ENCODE data around the gene ANKRD23. TPM values are rescaled to one million over a fixed set of nuclear protein-coding genes. Genes with fewer than 3 reads are reported as not detected.
"Not testable (repeated sequence)": the region's sequence is repeated elsewhere in the genome, so short reads cannot be mapped to it uniquely, and the experiment has no call there.

ANKRD23 gene
- total RNA-seq, 1 donor from 2014 or later, result 4.1 TPM

GRCh38 chr2:96819876-96820511 lies 23.8 kb downstream of the ANKRD23 start:
- FAIRE-seq, result no peak
- no peak for DNase-seq (ENCODE audit: low spot score in 2 of 2)

GRCh38 chr2:96819128-96819875 lies 24.5 kb downstream of the ANKRD23 start:
- DNase-seq (ENCODE audit: low spot score in 2 of 2) (no peak), FAIRE-seq (no peak)

GRCh38 chr2:96817882-96818281 lies 25.9 kb downstream of the ANKRD23 start:
- FAIRE-seq (no peak), DNase-seq (ENCODE audit: low spot score in 2 of 2) (no peak)

- DNase-seq (ENCODE audit: low spot score in 2 of 2), result no peak
- no peak for FAIRE-seq
These were observed 26.8 kb downstream of the ANKRD23 start for GRCh38 chr2:96816836-96817702.

GRCh38 chr2:96816127-96816835 lies 27.5 kb downstream of the ANKRD23 start, which contains the start of gene CNNM3:
TSS of gene CNNM3 (plus strand) at chr2:96816268. CDS start at chr2:96816278, 10 bp downstream.
- peak; percentile 99 for DNase-seq (ENCODE audit: low spot score in 2 of 2)
- FAIRE-seq, result no peak

GRCh38 chr2:96815326-96816126 lies 28.3 kb downstream of the ANKRD23 start:
- FAIRE-seq (no peak), DNase-seq (ENCODE audit: low spot score in 2 of 2) (peak in 1 of 2 donors; percentile 56)

GRCh38 chr2:96813656-96814055 lies 30.2 kb downstream of the ANKRD23 start:
- DNase-seq (ENCODE audit: low spot score in 2 of 2) (no peak), FAIRE-seq (no peak)

GRCh38 chr2:96811917-96812316 lies 31.9 kb downstream of the ANKRD23 start:
- no peak for FAIRE-seq

GRCh38 chr2:96810783-96811192 lies 33.0 kb downstream of the ANKRD23 start:
- FAIRE-seq (no peak), DNase-seq (ENCODE audit: low spot score in 2 of 2) (no peak)

More at GRCh38 chr2:96811917-96812316, 31.9 kb downstream of the ANKRD23 start:
- DNase-seq (ENCODE audit: low spot score in 2 of 2), result peak in 1 of 2 donors; percentile 44

- DNase-seq (ENCODE audit: low spot score in 2 of 2), result no peak
- FAIRE-seq, result no peak
These were observed 33.7 kb downstream of the ANKRD23 start for GRCh38 chr2:96809951-96810782.

GRCh38 chr2:96809216-96809882 lies 34.5 kb downstream of the ANKRD23 start:
- no peak for FAIRE-seq
- DNase-seq (ENCODE audit: low spot score in 2 of 2), result no peak

GRCh38 chr2:96808176-96808837 lies 35.5 kb downstream of the ANKRD23 start:
- FAIRE-seq (no peak), DNase-seq (ENCODE audit: low spot score in 2 of 2) (no peak)

- no peak for DNase-seq (ENCODE audit: low spot score in 2 of 2)
- FAIRE-seq, result no peak
These were observed 36.7 kb downstream of the ANKRD23 start for GRCh38 chr2:96807127-96807471.

GRCh38 chr2:96806468-96807126 lies 37.2 kb downstream of the ANKRD23 start:
- DNase-seq (ENCODE audit: low spot score in 2 of 2) (no peak), FAIRE-seq (no peak)

- not testable (repeated sequence) for FAIRE-seq; DNase-seq (ENCODE audit: low spot score in 2 of 2)
These were observed 37.9 kb downstream of the ANKRD23 start for GRCh38 chr2:96805946-96806345.

- DNase-seq (ENCODE audit: low spot score in 2 of 2) (no peak), FAIRE-seq (no peak)
These were observed 38.8 kb downstream of the ANKRD23 start for GRCh38 chr2:96804986-96805385.

GRCh38 chr2:96802721-96803120 lies 41.1 kb downstream of the ANKRD23 start:
- FAIRE-seq (no peak), DNase-seq (ENCODE audit: low spot score in 2 of 2) (no peak)
